Ishikawa (cell line): ENCODE data around the gene MRM3.

Experiments
- CEBPB ChIP-seq: IDR thresholded peaks from 2 replicates; pipeline ENCODE4 v1.6.1; 2012
- CREB1 ChIP-seq: IDR thresholded peaks from 2 replicates; pipeline ENCODE4 v1.6.1; 2012; ENCODE audit warnings: low read depth
- EP300 ChIP-seq: IDR thresholded peaks from 2 replicates; pipeline ENCODE4 v1.6.1; 2012; ENCODE audit warnings: borderline replicate concordance
- FOXM1 ChIP-seq: IDR thresholded peaks from 2 replicates; pipeline ENCODE4 v1.6.1; 2012; ENCODE audit warnings: low read depth, borderline replicate concordance
- NFIC ChIP-seq: IDR thresholded peaks from 2 replicates; pipeline ENCODE4 v1.6.1; 2012
- RAD21 ChIP-seq: IDR thresholded peaks from 2 replicates; pipeline ENCODE4 v1.6.1; 2012; ENCODE audit warnings: low read depth
- TCF12 ChIP-seq: IDR thresholded peaks from 2 replicates; pipeline ENCODE4 v1.6.1; 2012; ENCODE audit warnings: low read depth
- TEAD4 ChIP-seq: IDR thresholded peaks from 2 replicates; pipeline ENCODE4 v1.6.1; 2012
- YY1 ChIP-seq: IDR thresholded peaks from 2 replicates; pipeline ENCODE4 v1.6.1; 2012; ENCODE audit warnings: low read depth
- ZBTB7A ChIP-seq: IDR thresholded peaks from 2 replicates; pipeline ENCODE4 v1.6.1; 2012; ENCODE audit warnings: low read depth
- TF ChIP-seq, protein P1 (sequence below): IDR thresholded peaks from 2 replicates; pipeline ENCODE4 v1.6.1; 2012; ENCODE audit warnings: low read depth, mild to moderate bottlenecking
- TF ChIP-seq, protein P2 (sequence below): IDR thresholded peaks from 2 replicates; pipeline ENCODE4 v1.6.1; 2012

DNA sequence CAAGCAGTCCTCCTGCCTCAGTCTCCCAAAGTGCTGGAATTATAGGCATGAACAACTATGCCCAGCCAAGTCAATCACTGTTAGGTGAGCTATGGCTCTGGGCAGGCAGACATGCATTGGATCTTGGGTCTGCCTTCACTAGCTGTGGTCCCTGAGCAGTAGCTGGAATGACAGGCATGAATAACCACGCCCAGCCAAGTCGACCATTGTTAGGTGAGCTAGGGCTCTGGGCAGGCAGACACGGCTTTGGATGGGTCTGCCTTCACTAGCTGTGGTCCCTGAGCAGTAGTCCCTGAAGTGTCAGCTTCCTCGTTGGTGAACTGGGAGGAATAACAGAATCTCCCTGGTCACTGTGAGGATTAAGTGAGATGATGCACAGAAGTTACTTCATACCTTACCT, 6.4 kb downstream of the MRM3 start:
- no peak for TF ChIP-seq TCF12
- TF ChIP-seq TEAD4, result no peak
- no peak for TF ChIP-seq YY1
- TF ChIP-seq EP300, result no peak
- TF ChIP-seq FOXM1, result no peak
- TF ChIP-seq, protein P1, sequence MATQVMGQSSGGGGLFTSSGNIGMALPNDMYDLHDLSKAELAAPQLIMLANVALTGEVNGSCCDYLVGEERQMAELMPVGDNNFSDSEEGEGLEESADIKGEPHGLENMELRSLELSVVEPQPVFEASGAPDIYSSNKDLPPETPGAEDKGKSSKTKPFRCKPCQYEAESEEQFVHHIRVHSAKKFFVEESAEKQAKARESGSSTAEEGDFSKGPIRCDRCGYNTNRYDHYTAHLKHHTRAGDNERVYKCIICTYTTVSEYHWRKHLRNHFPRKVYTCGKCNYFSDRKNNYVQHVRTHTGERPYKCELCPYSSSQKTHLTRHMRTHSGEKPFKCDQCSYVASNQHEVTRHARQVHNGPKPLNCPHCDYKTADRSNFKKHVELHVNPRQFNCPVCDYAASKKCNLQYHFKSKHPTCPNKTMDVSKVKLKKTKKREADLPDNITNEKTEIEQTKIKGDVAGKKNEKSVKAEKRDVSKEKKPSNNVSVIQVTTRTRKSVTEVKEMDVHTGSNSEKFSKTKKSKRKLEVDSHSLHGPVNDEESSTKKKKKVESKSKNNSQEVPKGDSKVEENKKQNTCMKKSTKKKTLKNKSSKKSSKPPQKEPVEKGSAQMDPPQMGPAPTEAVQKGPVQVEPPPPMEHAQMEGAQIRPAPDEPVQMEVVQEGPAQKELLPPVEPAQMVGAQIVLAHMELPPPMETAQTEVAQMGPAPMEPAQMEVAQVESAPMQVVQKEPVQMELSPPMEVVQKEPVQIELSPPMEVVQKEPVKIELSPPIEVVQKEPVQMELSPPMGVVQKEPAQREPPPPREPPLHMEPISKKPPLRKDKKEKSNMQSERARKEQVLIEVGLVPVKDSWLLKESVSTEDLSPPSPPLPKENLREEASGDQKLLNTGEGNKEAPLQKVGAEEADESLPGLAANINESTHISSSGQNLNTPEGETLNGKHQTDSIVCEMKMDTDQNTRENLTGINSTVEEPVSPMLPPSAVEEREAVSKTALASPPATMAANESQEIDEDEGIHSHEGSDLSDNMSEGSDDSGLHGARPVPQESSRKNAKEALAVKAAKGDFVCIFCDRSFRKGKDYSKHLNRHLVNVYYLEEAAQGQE, result no peak
- TF ChIP-seq RAD21, result no peak
- no peak for TF ChIP-seq CEBPB
- no peak for TF ChIP-seq CREB1
- TF ChIP-seq NFIC, result no peak
- TF ChIP-seq, protein P2, sequence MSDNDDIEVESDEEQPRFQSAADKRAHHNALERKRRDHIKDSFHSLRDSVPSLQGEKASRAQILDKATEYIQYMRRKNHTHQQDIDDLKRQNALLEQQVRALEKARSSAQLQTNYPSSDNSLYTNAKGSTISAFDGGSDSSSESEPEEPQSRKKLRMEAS, result no peak
- TF ChIP-seq ZBTB7A, result no peak
